Kidney epithelial cell (primary cell): ENCODE results near the gene TXN2. TPM values are rescaled to one million over a fixed set of nuclear protein-coding genes. Genes with fewer than 3 reads are reported as not detected.

ENCODE experiments used
- DNase-seq: peaks from one replicate; pipeline ENCODE4 v3.0.0-alpha.2; 2010; ENCODE audit warnings: low read depth
- H3K27me3 ChIP-seq: 2 replicates; pipeline ENCODE4 v1.6.0; 2011; ENCODE audit warnings: low read length; ENCODE audit not compliant: control insufficient read depth, insufficient read depth
- H3K36me3 ChIP-seq: 2 replicates; pipeline ENCODE4 v1.5.1; 2011; ENCODE audit warnings: low read length; ENCODE audit not compliant: control insufficient read depth, insufficient read depth
- H3K4me3 ChIP-seq: 2 replicates; pipeline ENCODE4 v1.5.1; 2011; ENCODE audit warnings: low read depth, mild to moderate bottlenecking, control low read depth, low read length
- total RNA-seq: library from RNA; depleted of rRNA; stranded (reverse); fragments of >200 nt; gene quantifications from 2 replicates; pipeline ENCODE4 v1.2.3, GENCODE V29; 2015
- TF ChIP-seq, protein P1 (sequence below): IDR thresholded peaks from 2 replicates; pipeline ENCODE4 v1.5.1; 2011; ENCODE audit warnings: mild to moderate bottlenecking, moderate library complexity, low read length, control low read depth, inconsistent platforms; ENCODE audit not compliant: insufficient read depth, poor library complexity, severe bottlenecking

The TXN2 gene
- total RNA-seq, 1 donor from 2014 or later: 56.8 TPM

DNA sequence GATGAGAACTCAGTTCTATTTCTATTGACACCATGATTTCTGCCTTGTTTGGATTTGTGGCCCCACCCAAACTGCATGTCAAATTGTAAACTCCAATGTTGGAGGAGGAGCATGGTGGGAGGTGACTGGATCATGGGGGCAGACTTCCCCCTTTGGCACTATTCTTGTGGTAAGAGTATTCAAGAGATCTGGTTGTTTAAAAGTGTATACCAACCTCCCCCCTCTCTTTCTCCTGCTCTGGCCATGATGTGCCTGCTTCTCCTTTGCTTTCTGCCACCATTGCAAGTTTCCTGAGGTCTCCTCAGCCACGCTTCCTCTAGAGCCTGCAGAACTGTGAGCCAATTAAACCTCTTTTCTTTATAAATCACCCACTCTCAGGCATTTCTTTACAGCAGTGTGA, 33.3 kb upstream of the TXN2 start:
- TF ChIP-seq, protein P1, sequence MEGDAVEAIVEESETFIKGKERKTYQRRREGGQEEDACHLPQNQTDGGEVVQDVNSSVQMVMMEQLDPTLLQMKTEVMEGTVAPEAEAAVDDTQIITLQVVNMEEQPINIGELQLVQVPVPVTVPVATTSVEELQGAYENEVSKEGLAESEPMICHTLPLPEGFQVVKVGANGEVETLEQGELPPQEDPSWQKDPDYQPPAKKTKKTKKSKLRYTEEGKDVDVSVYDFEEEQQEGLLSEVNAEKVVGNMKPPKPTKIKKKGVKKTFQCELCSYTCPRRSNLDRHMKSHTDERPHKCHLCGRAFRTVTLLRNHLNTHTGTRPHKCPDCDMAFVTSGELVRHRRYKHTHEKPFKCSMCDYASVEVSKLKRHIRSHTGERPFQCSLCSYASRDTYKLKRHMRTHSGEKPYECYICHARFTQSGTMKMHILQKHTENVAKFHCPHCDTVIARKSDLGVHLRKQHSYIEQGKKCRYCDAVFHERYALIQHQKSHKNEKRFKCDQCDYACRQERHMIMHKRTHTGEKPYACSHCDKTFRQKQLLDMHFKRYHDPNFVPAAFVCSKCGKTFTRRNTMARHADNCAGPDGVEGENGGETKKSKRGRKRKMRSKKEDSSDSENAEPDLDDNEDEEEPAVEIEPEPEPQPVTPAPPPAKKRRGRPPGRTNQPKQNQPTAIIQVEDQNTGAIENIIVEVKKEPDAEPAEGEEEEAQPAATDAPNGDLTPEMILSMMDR: no peak
- no peak overlapping the region for H3K4me3 ChIP-seq
- H3K27me3 ChIP-seq: no peaks in the 10 kb centered on the region
- H3K36me3 ChIP-seq: peaks cover 10% of the 10 kb centered on the region
- DNase-seq: no peak

DNA sequence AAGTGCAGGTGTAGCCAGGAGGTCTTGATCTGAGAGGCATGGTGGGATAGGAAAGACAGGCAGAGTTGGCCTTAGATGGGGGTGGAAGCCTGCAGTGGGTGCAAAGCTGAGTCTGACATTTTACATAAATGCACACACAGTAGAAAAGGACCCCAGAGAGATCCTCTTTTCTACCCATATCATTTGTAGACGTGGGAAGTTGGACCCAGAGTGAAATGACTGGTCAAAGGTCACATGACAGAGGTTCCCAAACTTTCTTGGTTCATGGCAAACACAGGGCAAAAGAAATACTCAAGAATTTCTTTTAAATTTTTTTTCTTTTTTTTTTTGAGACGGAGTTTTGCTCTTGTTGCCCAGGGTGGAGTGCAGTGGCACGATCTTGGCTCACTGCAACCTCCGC, 31.6 kb upstream of the TXN2 start:
- Histone ChIP-seq H3K27me3 (no peaks in the 10 kb centered on the region), H3K4me3 (no peak overlapping the region), H3K36me3 (peaks cover 8% of the 10 kb centered on the region)
- TF ChIP-seq, protein P1: no peak
- no peak for DNase-seq

DNA sequence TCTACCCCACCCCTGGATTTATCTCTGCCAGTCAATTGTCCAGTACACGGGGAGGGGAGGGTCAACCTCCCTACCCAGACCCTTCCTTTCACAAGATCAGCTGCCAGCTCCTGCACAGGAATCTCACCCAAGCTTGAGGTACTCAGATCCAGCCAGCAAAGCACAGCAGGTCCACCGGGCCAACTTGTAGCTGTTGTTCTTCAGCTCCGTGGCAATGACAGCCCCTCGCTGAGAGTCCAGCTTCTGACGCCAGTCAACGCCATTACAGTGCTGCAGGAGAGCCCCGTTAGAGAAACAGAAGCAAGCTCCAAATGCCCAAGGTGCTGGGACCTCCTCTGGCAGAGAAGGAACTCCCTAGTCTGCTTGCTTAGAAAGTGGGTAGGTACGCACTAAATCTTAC, 30.9 kb upstream of the TXN2 start:
- DNase-seq: no peak
- TF ChIP-seq, protein P1: no peak
- no peak overlapping the region for H3K4me3 ChIP-seq
- peaks cover 8% of the 10 kb centered on the region for H3K36me3 ChIP-seq
- no peaks in the 10 kb centered on the region for H3K27me3 ChIP-seq

DNA sequence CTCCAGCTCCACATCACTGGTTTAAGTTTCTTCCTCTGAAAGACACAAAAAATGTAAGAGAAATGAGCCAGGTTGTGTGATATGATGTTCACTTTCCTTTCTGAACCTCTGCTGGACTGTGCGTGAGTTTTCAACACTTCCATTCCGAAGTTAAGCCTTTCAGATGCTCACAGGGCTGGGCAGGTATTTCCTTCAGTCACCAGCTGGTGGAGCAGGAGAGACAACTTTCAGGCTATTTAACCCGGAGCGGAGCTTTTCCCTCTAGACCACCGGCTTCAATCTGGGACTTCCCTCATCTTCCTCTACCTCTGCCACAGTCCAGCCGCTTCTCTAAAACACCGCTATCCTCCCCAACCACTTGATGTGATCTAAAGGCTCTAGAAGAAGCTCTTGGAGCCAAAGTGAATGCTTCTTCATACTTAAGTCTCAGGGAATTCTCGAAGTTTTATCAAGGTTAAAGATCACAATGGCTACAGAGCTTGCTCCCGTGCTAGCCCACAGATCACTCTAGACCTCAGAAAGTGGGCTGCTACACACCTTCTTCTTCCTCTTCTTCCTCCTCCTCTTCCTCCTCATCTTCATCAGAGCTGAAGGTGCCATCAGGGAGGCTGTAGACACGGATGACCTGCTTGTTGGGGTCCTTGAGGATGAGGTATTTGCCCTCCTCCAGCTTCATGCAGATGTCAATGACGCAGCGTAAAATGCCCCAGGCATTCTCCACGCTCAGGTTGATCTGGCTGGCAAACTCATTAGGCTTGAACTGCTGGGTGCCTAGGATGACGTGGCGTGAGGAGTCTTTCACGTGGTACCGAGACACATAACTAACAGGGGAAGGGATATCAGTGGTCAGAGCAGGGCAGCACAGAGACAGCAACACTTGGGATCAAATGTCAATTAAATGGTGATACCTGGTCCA, 29.8 kb upstream of the TXN2 start:
- Histone ChIP-seq H3K4me3 (no peak overlapping the region), H3K36me3 (peaks cover 8% of the 10 kb centered on the region), H3K27me3 (no peaks in the 10 kb centered on the region)
- DNase-seq: peak; percentile 50
- TF ChIP-seq, protein P1: peak; percentile 76

DNA sequence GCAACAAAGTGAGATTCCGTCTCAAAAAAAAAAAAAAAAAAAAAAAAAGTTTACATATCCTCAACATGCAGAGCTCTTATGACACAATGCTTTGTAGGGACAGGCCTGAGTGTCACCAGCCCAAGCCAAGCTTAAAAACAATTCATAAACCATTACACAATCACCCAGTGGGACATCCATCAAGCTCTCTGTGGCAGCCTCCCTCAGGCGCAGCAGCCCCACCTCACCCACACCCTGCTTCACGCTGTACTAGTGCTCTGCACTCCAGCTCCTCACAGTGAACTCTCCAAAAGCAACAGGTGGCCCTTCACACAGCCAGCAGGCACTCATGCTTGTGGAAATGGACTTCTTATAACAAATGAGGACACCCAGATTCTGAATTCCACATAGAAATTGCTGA, 28.9 kb upstream of the TXN2 start:
- Histone ChIP-seq H3K27me3 (no peaks in the 10 kb centered on the region), H3K4me3 (no peak overlapping the region), H3K36me3 (peaks cover 8% of the 10 kb centered on the region)
- TF ChIP-seq, protein P1: no peak
- no peak for DNase-seq
